GM23248 (cell line): ENCODE measurements around the gene ETFDH.

Source experiments
- EZH2 ChIP-seq: fragments of 200-600 bp; sonication (generic); IDR thresholded peaks from 2 replicates; pipeline ENCODE4 v1.6.1; 2018; ENCODE audit warnings: antibody characterized with exemption, mild to moderate bottlenecking; ENCODE audit not compliant: insufficient read depth, poor library complexity, severe bottlenecking
- EZH2phosphoT487 ChIP-seq: fragments of 200-600 bp; sonication (generic); IDR thresholded peaks from 2 replicates; pipeline ENCODE4 v1.6.1; 2018; ENCODE audit warnings: antibody characterized with exemption, moderate library complexity, mild to moderate bottlenecking, low read depth; ENCODE audit not compliant: insufficient read depth

DNA sequence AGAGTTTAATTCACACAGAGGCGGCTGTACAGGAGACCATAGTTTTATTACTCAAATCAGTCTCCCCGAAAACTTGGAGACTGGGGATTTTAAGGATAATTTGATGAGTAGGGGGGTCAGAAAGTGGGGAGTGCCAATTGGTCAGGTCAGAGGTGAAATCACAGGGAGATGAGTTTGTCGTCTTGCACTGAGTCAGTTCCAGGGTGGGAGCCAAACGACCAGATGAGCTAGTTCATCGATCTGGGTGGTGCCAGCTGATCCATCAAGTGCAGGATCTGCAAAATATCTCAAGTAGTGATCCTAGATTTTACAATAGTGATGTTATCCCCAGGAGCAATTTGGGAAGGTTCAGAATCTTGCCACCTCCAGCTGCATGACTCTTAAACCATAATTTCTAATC lies 4.0 kb downstream of the ETFDH start:
- TF ChIP-seq EZH2 (no peak), EZH2phosphoT487 (no peak)
